ENCODE results near the gene UGT1A1. TPM values are rescaled to one million over a fixed set of nuclear protein-coding genes. Genes with fewer than 3 reads are reported as not detected.

The UGT1A1 gene
- total and polyA plus RNA-seq, 9 of the 15 experiments (the other 6 are each of a cell fraction or from before 2014, with no cell fraction given), result not detected

DNA sequence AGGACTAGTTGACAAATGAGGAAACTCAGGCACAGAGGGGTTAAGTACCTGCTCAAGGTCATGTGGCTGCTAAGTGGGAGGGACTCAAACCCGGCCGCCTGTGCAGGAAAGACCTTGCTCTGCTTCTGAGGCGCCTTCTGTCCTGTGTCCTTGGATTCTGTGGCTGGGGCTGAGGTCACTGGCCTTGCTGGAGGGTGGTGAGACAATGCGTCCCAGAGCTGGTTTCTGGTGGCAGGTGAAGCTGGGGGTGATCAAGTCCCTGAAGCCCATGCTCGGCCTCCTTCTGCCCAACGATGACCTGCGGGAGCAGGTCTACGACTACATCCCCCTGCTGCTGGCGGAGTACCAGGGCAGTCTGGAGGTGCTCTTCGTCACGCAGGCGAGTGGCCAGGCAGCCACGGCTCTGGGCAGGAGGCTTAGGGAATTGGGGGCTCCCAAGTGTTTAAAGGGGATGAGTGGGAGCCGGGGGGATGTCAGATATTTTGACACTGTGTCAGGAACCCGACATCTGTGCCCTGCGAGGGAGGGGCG is 34.1 kb downstream of the UGT1A1 start:
- no peak overlapping the region for H2AFZ ChIP-seq (ENCODE audit: low read depth, low read length)
- no peaks in the 10 kb centered on the region for H3K36me3 ChIP-seq (ENCODE audit: control insufficient read depth, insufficient read depth, low read length)
- no peaks in the 10 kb centered on the region for H3K9me3 ChIP-seq (replicated peaks; ENCODE audit: control insufficient read depth, insufficient read depth, low read depth, low read length)
- H3K79me2 ChIP-seq (ENCODE audit: control insufficient read depth, insufficient read depth, low read length), result no peaks in the 10 kb centered on the region
- DNase-seq (ENCODE audit: extremely low read depth in 1 of 4, low spot score in 3 of 4) (no peak), FAIRE-seq (no peak), ATAC-seq (no peak)
- 2% methylated on average over 13 of the region's 17 CpGs for WGBS (ENCODE audit: insufficient coverage, low coverage, missing lambda C conversion rate)
- no peak overlapping the region for H3K27ac ChIP-seq (ENCODE audit: extremely low read depth, low read depth, low read length)
- POLR2A ChIA-PET, result interaction anchor here (0.8 kb wide), 1 partner anchor 14 kb away, joined by 3 read pairs; no protein-coding TSS in a partner anchor
- H3K4me1 ChIP-seq (replicated peaks in 1 of 2; ENCODE audit: control insufficient read depth in 2 of 2, insufficient read depth in 2 of 2, low read length in 2 of 2), result no peaks in the 10 kb centered on the region; a peak in 1 of 5 replicates
- intact Hi-C loops (cut with micrococcal nuclease), result no loop called here
- CTCF ChIA-PET (ENCODE audit: low intra/inter-chr PET ratio), result no interaction called here
- peaks cover 0 to 42% of the 10 kb centered on the region in 2 experiments; a peak in 2 of 5 replicates for H3K27me3 ChIP-seq (ENCODE audit: control insufficient read depth in 2 of 2, insufficient read depth in 2 of 2, low read length in 2 of 2)
- H4K20me1 ChIP-seq (replicated peaks; ENCODE audit: control insufficient read depth, insufficient read depth, low read length), result no peaks in the 10 kb centered on the region
- no peaks in the 10 kb centered on the region for H3K9me1 ChIP-seq (ENCODE audit: control insufficient read depth, insufficient read depth, low read length)
- BruUV-seq (replicated peaks), result no TSS peak
- H3K4me3 ChIP-seq, result no peak overlapping the region
- H3K4me2 ChIP-seq (ENCODE audit: insufficient read depth, low read length), result no peak overlapping the region
- in situ Hi-C loops (cut with MboI), result no loop called here
- H3K9ac ChIP-seq (ENCODE audit: insufficient read depth in 1 of 2, low read depth in 2 of 2, low read length in 2 of 2), result no peak overlapping the region
- TF ChIP-seq ZNF324 (CRISPR knock-in tag; IDR thresholded peaks at IDR 0.05) (no peak), ZBTB33 (CRISPR knock-in tag; IDR thresholded peaks at IDR 0.05) (no peak), MIER1 (IDR thresholded peaks at IDR 0.05; ENCODE audit: low read depth) (no peak), ZNF311 (CRISPR knock-in tag; IDR thresholded peaks at IDR 0.05) (no peak), LEF1 (IDR thresholded peaks at IDR 0.05) (no peak), HMGN3 (IDR thresholded peaks at IDR 0.05; ENCODE audit: borderline replicate concordance, extremely low read depth, insufficient read length, low read depth, low read length) (no peak), NCOA6 (IDR thresholded peaks at IDR 0.05) (no peak), POLR3A (IDR thresholded peaks at IDR 0.05; ENCODE audit: borderline replicate concordance, extremely low read depth, insufficient read depth, insufficient read length) (no peak), MTA3 (IDR thresholded peaks at IDR 0.05; ENCODE audit: borderline replicate concordance) (no peak), ZBTB17 (CRISPR knock-in tag; IDR thresholded peaks at IDR 0.05) (no peak), CUX1 (CRISPR knock-in tag; IDR thresholded peaks at IDR 0.05) (no peak), HDAC1 (IDR thresholded peaks at IDR 0.05) (no peak), GTF2E2 (tag; IDR thresholded peaks at IDR 0.05) (no peak)
- TF ChIP-seq, protein P1, sequence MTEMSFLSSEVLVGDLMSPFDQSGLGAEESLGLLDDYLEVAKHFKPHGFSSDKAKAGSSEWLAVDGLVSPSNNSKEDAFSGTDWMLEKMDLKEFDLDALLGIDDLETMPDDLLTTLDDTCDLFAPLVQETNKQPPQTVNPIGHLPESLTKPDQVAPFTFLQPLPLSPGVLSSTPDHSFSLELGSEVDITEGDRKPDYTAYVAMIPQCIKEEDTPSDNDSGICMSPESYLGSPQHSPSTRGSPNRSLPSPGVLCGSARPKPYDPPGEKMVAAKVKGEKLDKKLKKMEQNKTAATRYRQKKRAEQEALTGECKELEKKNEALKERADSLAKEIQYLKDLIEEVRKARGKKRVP (CRISPR knock-in tag; IDR thresholded peaks at IDR 0.05), result no peak
